Upper lobe of right lung (tissue), 1 donor: ENCODE measurements around the gene ANGEL2. TPM values are rescaled to one million over a fixed set of nuclear protein-coding genes. Genes with fewer than 3 reads are reported as not detected.
"Not testable (repeated sequence)": the region's sequence is repeated elsewhere in the genome, so short reads cannot be mapped to it uniquely, and the experiment has no call there.

Experiments
- ATAC-seq: fragments of 200-7000 bp; cut with Tn5 transposase; one replicate; pipeline ENCODE4 v1.9.1; 2020; ENCODE audit warnings: mild to moderate bottlenecking, moderate library complexity
- DNase-seq: peaks from one replicate; pipeline ENCODE4 v3.0.0-alpha.2; 2020
- H3K27ac ChIP-seq: fragments of 200-600 bp; one replicate; pipeline ENCODE4 v1.8.0; 2022
- H3K27me3 ChIP-seq: fragments of 200-600 bp; one replicate; pipeline ENCODE4 v1.8.0; 2022; ENCODE audit warnings: mild to moderate bottlenecking
- H3K36me3 ChIP-seq: fragments of 200-600 bp; one replicate; pipeline ENCODE4 v1.8.0; 2022
- H3K4me1 ChIP-seq: fragments of 200-600 bp; one replicate; pipeline ENCODE4 v1.8.0; 2022
- H3K4me3 ChIP-seq: fragments of 200-600 bp; one replicate; pipeline ENCODE4 v1.8.0; 2022; ENCODE audit warnings: mild to moderate bottlenecking
- H3K9me3 ChIP-seq: fragments of 200-600 bp; one replicate; pipeline ENCODE4 v1.8.0; 2022
- CTCF ChIP-seq: fragments of 200-600 bp; IDR thresholded peaks from one replicate; pipeline ENCODE4 v1.8.0; 2022; ENCODE audit warnings: antibody characterized with exemption
- intact Hi-C: fragments of 100-400 bp; cut with DNase I; formaldehyde crosslinking; loops from one replicate; pipeline ENCODE4 v1.11.0; 2022
- total RNA-seq: library from RNA; stranded (reverse); fragmentation: NEBNext Ultra II Directional; extraction: Animal tissue kit (Norgen Biotek cat#: 25700); gene quantifications from one replicate; pipeline ENCODE4 v1.2.1, GENCODE V29; 2021
- donor health status: DM: no; HTN: yes; CAD: no; lungs with severe emphysema.

Gene ANGEL2
- total RNA-seq, 1 donor from 2014 or later, result 32.9 TPM

GRCh38 chr1:213032651-213033050 lies 17.0 kb upstream of the ANGEL2 start:
- no peaks in the 10 kb centered on the region for H3K4me1 ChIP-seq
- no peak overlapping the region for H3K27ac ChIP-seq
- H3K36me3 ChIP-seq, result no peaks in the 10 kb centered on the region
- no peaks in the 10 kb centered on the region for H3K9me3 ChIP-seq
- no peak overlapping the region for H3K4me3 ChIP-seq
- peaks cover 14% of the 10 kb centered on the region for H3K27me3 ChIP-seq
- no peak for ATAC-seq
- no peak for DNase-seq
- intact Hi-C loops, result no loop called here
- TF ChIP-seq CTCF, result no peak

- H3K4me3 ChIP-seq, H3K9me3 ChIP-seq, DNase-seq, intact Hi-C loops, ATAC-seq, H3K27ac ChIP-seq, H3K27me3 ChIP-seq, H3K36me3 ChIP-seq, H3K4me1 ChIP-seq: not testable (repeated sequence)
Measured at GRCh38 chr1:213027024-213027423, 11.4 kb upstream of the ANGEL2 start.

- Histone ChIP-seq H3K4me3 (no peak overlapping the region), H3K27me3 (no peaks in the 10 kb centered on the region), H3K9me3 (no peaks in the 10 kb centered on the region), H3K4me1 (no peaks in the 10 kb centered on the region), H3K27ac (no peak overlapping the region), H3K36me3 (no peaks in the 10 kb centered on the region)
- no peak for ATAC-seq
- intact Hi-C loops, result no loop called here
- no peak for DNase-seq
- TF ChIP-seq CTCF, result no peak
Measured at GRCh38 chr1:213020016-213020415, 4.3 kb upstream of the ANGEL2 start.

- DNase-seq, result no peak
- no peak for TF ChIP-seq CTCF
- intact Hi-C loops, result no loop called here
Measured at GRCh38 chr1:213019450-213019849, 3.8 kb upstream of the ANGEL2 start.

GRCh38 chr1:213017447-213018273 lies 2.0 kb upstream of the ANGEL2 start:
- Histone ChIP-seq H3K36me3 (peaks cover 6% of the 10 kb centered on the region), H3K9me3 (no peaks in the 10 kb centered on the region), H3K4me1 (peaks cover 11% of the 10 kb centered on the region), H3K27me3 (no peaks in the 10 kb centered on the region), H3K27ac (no peak overlapping the region), H3K4me3 (no peak overlapping the region)
- intact Hi-C loops, result no loop called here
- DNase-seq (no peak), ATAC-seq (no peak)
- no peak for TF ChIP-seq CTCF

More at GRCh38 chr1:213019450-213019849, 3.8 kb upstream of the ANGEL2 start:
- H3K36me3 ChIP-seq, result no peaks in the 10 kb centered on the region
- no peak overlapping the region for H3K27ac ChIP-seq
- peaks cover 3% of the 10 kb centered on the region for H3K4me1 ChIP-seq
- H3K4me3 ChIP-seq, result no peak overlapping the region
- no peaks in the 10 kb centered on the region for H3K27me3 ChIP-seq
- ATAC-seq, result no peak
- no peaks in the 10 kb centered on the region for H3K9me3 ChIP-seq

GRCh38 chr1:213014642-213015041 lies 1.0 kb downstream of the ANGEL2 start:
- H3K27me3 ChIP-seq, result no peaks in the 10 kb centered on the region
- peaks cover 11% of the 10 kb centered on the region for H3K4me1 ChIP-seq
- DNase-seq (no peak), ATAC-seq (no peak)
- intact Hi-C loops, result no loop called here
- no peaks in the 10 kb centered on the region for H3K9me3 ChIP-seq
- TF ChIP-seq CTCF, result no peak
- peaks cover 23% of the 10 kb centered on the region for H3K36me3 ChIP-seq
- H3K27ac ChIP-seq, result peak overlapping the region; percentile 85
- peak overlapping the region; percentile 63 for H3K4me3 ChIP-seq
